Progenitor cell of endocrine pancreas (in vitro differentiated cells): Measurements from ENCODE around the gene CERT1. TPM values are rescaled to one million over a fixed set of nuclear protein-coding genes. Genes with fewer than 3 reads are reported as not detected.

Experiments used
- DNase-seq: peaks from one replicate; pipeline ENCODE4 v3.0.0; 2021; ENCODE audit warnings: low spot score; ENCODE audit not compliant: unreplicated experiment
- H3K27ac Mint-ChIP-seq: 2 replicates; pipeline ENCODE4 v1.8.0; 2021; ENCODE audit warnings: mild to moderate bottlenecking, moderate library complexity, mixed read lengths
- H3K27me3 Mint-ChIP-seq: 2 replicates; pipeline ENCODE4 v1.8.0; 2021; ENCODE audit warnings: mixed read lengths
- H3K36me3 Mint-ChIP-seq: 2 replicates; pipeline ENCODE4 v1.8.0; 2022; ENCODE audit warnings: mixed read lengths; ENCODE audit not compliant: insufficient read depth
- H3K4me1 Mint-ChIP-seq: 2 replicates; pipeline ENCODE4 v1.8.0; 2021; ENCODE audit warnings: low read depth, mixed read lengths
- H3K4me3 Mint-ChIP-seq: 2 replicates; pipeline ENCODE4 v1.8.0; 2021; ENCODE audit warnings: low read depth, mild to moderate bottlenecking, moderate library complexity, mixed read lengths
- H3K9me3 Mint-ChIP-seq: 2 replicates; pipeline ENCODE4 v1.8.0; 2021; ENCODE audit warnings: low read depth, mixed read lengths
- CTCF ChIP-seq: fragments of 200-600 bp; sonication (generic); IDR thresholded peaks from one replicate; pipeline ENCODE4 v1.5.0; 2021; ENCODE audit warnings: antibody characterized with exemption, mild to moderate bottlenecking; ENCODE audit not compliant: unreplicated experiment
- total RNA-seq: library from RNA; stranded (reverse); gene quantifications from 2 replicates; pipeline ENCODE4 v1.2.1, GENCODE V29; 2021

CERT1 gene
- total RNA-seq, 1 donor from 2014 or later = 50.8 TPM

GRCh38 chr5:75450069-75450468, 61.4 kb downstream of the CERT1 start:
- no peak for TF ChIP-seq CTCF
- Mint-ChIP-seq H3K4me1 (no peaks in the 10 kb centered on the region), H3K36me3 (peaks cover 23% of the 10 kb centered on the region), H3K27ac (no peak overlapping the region), H3K4me3 (no peak overlapping the region), H3K27me3 (no peaks in the 10 kb centered on the region), H3K9me3 (peaks cover 16% of the 10 kb centered on the region)
- DNase-seq = no peak

- TF ChIP-seq CTCF = no peak
- Mint-ChIP-seq H3K27me3 (no peaks in the 10 kb centered on the region), H3K27ac (no peak overlapping the region), H3K4me1 (no peaks in the 10 kb centered on the region), H3K36me3 (peaks cover 31% of the 10 kb centered on the region), H3K4me3 (no peak overlapping the region), H3K9me3 (peaks cover 29% of the 10 kb centered on the region)
- no peak for DNase-seq
Observed at GRCh38 chr5:75446068-75446467, 65.4 kb downstream of the CERT1 start.

- H3K36me3 Mint-ChIP-seq = peaks cover 18% of the 10 kb centered on the region
- H3K27me3 Mint-ChIP-seq = no peaks in the 10 kb centered on the region
- H3K9me3 Mint-ChIP-seq = peaks cover 19% of the 10 kb centered on the region
- no peak overlapping the region for H3K4me3 Mint-ChIP-seq
- H3K27ac Mint-ChIP-seq = no peak overlapping the region
- no peaks in the 10 kb centered on the region for H3K4me1 Mint-ChIP-seq
- TF ChIP-seq CTCF = no peak
- DNase-seq = no peak
Observed at GRCh38 chr5:75441560-75441959, 69.9 kb downstream of the CERT1 start.

DNA sequence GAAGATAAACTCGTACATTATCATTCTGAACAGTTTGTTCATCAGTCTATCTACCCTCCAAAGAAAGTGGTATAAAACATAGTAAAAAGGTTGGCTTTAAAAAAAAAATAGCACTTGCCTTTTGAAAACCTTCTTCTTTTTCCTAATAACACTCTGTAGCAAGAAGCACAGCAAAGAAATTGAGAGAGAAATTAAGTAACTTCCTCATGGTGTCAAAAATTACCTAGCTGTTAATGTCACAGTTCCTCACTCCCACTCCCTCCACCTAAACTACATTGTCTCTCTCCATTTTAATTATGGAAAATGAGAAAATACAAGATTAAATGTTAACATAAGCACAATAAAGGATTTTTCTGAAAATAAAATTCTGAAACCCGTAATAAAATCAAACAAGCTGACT, 72.2 kb downstream of the CERT1 start:
- no peak overlapping the region for H3K27ac Mint-ChIP-seq
- no peak for TF ChIP-seq CTCF
- no peaks in the 10 kb centered on the region for H3K27me3 Mint-ChIP-seq

DNA sequence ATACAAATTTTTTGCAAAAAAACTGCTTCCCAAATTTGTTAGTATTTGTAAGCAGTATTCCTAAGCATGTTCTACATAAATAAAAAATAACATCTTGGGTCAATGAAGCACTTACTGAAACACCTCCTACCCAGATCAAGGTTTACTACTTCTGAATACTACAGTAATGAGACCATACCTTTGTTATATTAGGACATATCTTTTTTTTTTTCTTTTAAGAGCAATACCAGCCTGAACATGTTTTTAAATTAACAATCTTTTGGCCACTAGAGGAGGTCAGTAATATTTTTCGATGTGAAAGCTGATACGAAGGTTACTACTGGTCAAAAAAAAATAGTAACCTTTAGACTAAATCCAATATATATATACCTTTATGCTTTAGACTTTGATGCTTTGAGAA, 72.7 kb downstream of the CERT1 start:
- no peak overlapping the region for H3K4me3 Mint-ChIP-seq
- no peak for DNase-seq
- peaks cover 13% of the 10 kb centered on the region for H3K9me3 Mint-ChIP-seq
- no peak for TF ChIP-seq CTCF
- H3K27ac Mint-ChIP-seq = no peak overlapping the region
- H3K4me1 Mint-ChIP-seq = no peaks in the 10 kb centered on the region
- H3K27me3 Mint-ChIP-seq = no peaks in the 10 kb centered on the region
- H3K36me3 Mint-ChIP-seq = peaks cover 16% of the 10 kb centered on the region

More for the DNA sequence above, 72.2 kb downstream of the CERT1 start:
- Mint-ChIP-seq H3K4me3 (no peak overlapping the region), H3K9me3 (peaks cover 13% of the 10 kb centered on the region), H3K36me3 (peaks cover 13% of the 10 kb centered on the region), H3K4me1 (no peaks in the 10 kb centered on the region)
- DNase-seq = no peak
